ENCODE measurements around the gene LDLRAP1. TPM values are rescaled to one million over a fixed set of nuclear protein-coding genes. Genes with fewer than 3 reads are reported as not detected.
A peak's percentile ranks its signal among the peaks of the same experiment; 100 is the strongest.

LDLRAP1 gene
- total and polyA plus RNA-seq, 2 donors (not counting 1 experiment from before 2014, with no cell fraction given): 22.7 to 24.3 TPM

GRCh38 chr1:25541889-25542658 is 1.3 kb upstream of the LDLRAP1 start:
- H3K79me2 ChIP-seq (ENCODE audit: control insufficient read depth, insufficient read depth, low read length): peaks cover 26% of the 10 kb centered on the region
- no peak overlapping the region for H3K27ac ChIP-seq (ENCODE audit: low read length in 2 of 2)
- ChIA-PET CTCF (interaction anchor here (0.6 to 0.9 kb wide), 2 partner anchors 19 to 855 kb away, joined by 3 to 4 read pairs; no protein-coding TSS in a partner anchor), POLR2A (interaction anchor here (0.6 kb wide), 1 partner anchor 591 kb away, joined by 11 read pairs; no protein-coding TSS in a partner anchor)
- H2AFZ ChIP-seq (ENCODE audit: insufficient read depth, low read depth, low read length, poor library complexity, severe bottlenecking): no peak overlapping the region
- TF ChIP-seq, protein P1, sequence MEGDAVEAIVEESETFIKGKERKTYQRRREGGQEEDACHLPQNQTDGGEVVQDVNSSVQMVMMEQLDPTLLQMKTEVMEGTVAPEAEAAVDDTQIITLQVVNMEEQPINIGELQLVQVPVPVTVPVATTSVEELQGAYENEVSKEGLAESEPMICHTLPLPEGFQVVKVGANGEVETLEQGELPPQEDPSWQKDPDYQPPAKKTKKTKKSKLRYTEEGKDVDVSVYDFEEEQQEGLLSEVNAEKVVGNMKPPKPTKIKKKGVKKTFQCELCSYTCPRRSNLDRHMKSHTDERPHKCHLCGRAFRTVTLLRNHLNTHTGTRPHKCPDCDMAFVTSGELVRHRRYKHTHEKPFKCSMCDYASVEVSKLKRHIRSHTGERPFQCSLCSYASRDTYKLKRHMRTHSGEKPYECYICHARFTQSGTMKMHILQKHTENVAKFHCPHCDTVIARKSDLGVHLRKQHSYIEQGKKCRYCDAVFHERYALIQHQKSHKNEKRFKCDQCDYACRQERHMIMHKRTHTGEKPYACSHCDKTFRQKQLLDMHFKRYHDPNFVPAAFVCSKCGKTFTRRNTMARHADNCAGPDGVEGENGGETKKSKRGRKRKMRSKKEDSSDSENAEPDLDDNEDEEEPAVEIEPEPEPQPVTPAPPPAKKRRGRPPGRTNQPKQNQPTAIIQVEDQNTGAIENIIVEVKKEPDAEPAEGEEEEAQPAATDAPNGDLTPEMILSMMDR (IDR thresholded peaks at IDR 0.05): no peak
- no peak for TF ChIP-seq EZH2 (IDR thresholded peaks at IDR 0.05; ENCODE audit: borderline replicate concordance, insufficient read depth, low read depth, low read length, poor library complexity, severe bottlenecking)
- H3K36me3 ChIP-seq (replicated peaks in 1 of 2; ENCODE audit: control extremely low read depth in 1 of 2, control insufficient read depth in 1 of 2, extremely low read depth in 1 of 2, insufficient read depth in 2 of 2, low read length in 1 of 2): no peaks in the 10 kb centered on the region
- Mint-ChIP-seq H3K27me3 (no peaks in the 10 kb centered on the region), H3K27ac (peak overlapping the region; percentile 15), H3K9me3 (ENCODE audit: insufficient read depth) (no peaks in the 10 kb centered on the region), H3K4me3 (peak overlapping the region; percentile 63), H3K4me1 (peaks cover 19% of the 10 kb centered on the region)
- H3K27me3 ChIP-seq (replicated peaks in 1 of 4; ENCODE audit: control extremely low read depth in 1 of 4, control insufficient read depth in 3 of 4, insufficient read depth in 4 of 4, low read length in 3 of 4): peaks cover 0 to 13% (median 3%) of the 10 kb centered on the region in 4 experiments
- no peak overlapping the region for H3K4me3 ChIP-seq (ENCODE audit: control extremely low read depth in 1 of 5, extremely low read depth in 1 of 5, insufficient read depth in 1 of 5, low read depth in 2 of 5, low read length in 4 of 5)
- H3K9ac ChIP-seq (ENCODE audit: low read length): no peak overlapping the region
- intact Hi-C loops (cut with micrococcal nuclease): no loop called here
- ATAC-seq (ENCODE audit: low read depth) (no peak), DNase-seq (no peak)
- H3K9me3 ChIP-seq (ENCODE audit: control extremely low read depth in 1 of 3, control insufficient read depth in 2 of 3, insufficient read depth in 1 of 3, low read length in 2 of 3): no peaks in the 10 kb centered on the region
- H3K4me1 ChIP-seq (ENCODE audit: control insufficient read depth in 2 of 2, insufficient read depth in 2 of 2, low read length in 2 of 2): peaks cover 12 to 22% of the 10 kb centered on the region in 2 donors
- H4K20me1 ChIP-seq (ENCODE audit: control insufficient read depth, insufficient read depth, low read length, poor library complexity, severe bottlenecking): peaks cover 26% of the 10 kb centered on the region
- WGBS (ENCODE audit: insufficient coverage): 94% methylated on average over 8 of the region's 8 CpGs
- H3K4me2 ChIP-seq (replicated peaks; ENCODE audit: low read depth, low read length, poor library complexity, severe bottlenecking): no peak overlapping the region

GRCh38 chr1:25543005-25543424 is 391 bp upstream of the LDLRAP1 start:
- WGBS (ENCODE audit: insufficient coverage): 65% methylated on average over 6 of the region's 7 CpGs
- ChIA-PET POLR2A (interaction anchor here (0.9 kb wide), 1 partner anchor 22 kb away, joined by 3 read pairs; no protein-coding TSS in a partner anchor), CTCF (interaction anchor here (0.9 kb wide), 1 partner anchor 18 kb away, joined by 3 read pairs; no protein-coding TSS in a partner anchor)
- no peaks in the 10 kb centered on the region for H3K27me3 Mint-ChIP-seq
- Histone ChIP-seq H3K27me3 (replicated peaks in 1 of 4; ENCODE audit: control extremely low read depth in 1 of 4, control insufficient read depth in 3 of 4, insufficient read depth in 4 of 4, low read length in 3 of 4) (peaks cover 0 to 13% (median 3%) of the 10 kb centered on the region in 4 experiments), H3K36me3 (replicated peaks in 1 of 2; ENCODE audit: control extremely low read depth in 1 of 2, control insufficient read depth in 1 of 2, extremely low read depth in 1 of 2, insufficient read depth in 2 of 2, low read length in 1 of 2) (no peaks in the 10 kb centered on the region), H3K27ac (ENCODE audit: low read length in 2 of 2) (no peak overlapping the region), H3K79me2 (ENCODE audit: control insufficient read depth, insufficient read depth, low read length) (peaks cover 32% of the 10 kb centered on the region), H3K4me2 (replicated peaks; ENCODE audit: low read depth, low read length, poor library complexity, severe bottlenecking) (peak overlapping the region; percentile 97), H3K4me1 (ENCODE audit: control insufficient read depth in 2 of 2, insufficient read depth in 2 of 2, low read length in 2 of 2) (peaks cover 12 to 28% of the 10 kb centered on the region in 2 donors), H3K9ac (ENCODE audit: low read length) (peak overlapping the region; percentile 79), H2AFZ (ENCODE audit: insufficient read depth, low read depth, low read length, poor library complexity, severe bottlenecking) (peak overlapping the region; percentile 76), H3K9me3 (ENCODE audit: control extremely low read depth in 1 of 3, control insufficient read depth in 2 of 3, insufficient read depth in 1 of 3, low read length in 2 of 3) (no peaks in the 10 kb centered on the region), H3K4me3 (ENCODE audit: control extremely low read depth in 1 of 5, extremely low read depth in 1 of 5, insufficient read depth in 1 of 5, low read depth in 2 of 5, low read length in 4 of 5) (peak overlapping the region in 3 of 5 experiments; percentile 66 to 75 (median 74)), H4K20me1 (ENCODE audit: control insufficient read depth, insufficient read depth, low read length, poor library complexity, severe bottlenecking) (peaks cover 26% of the 10 kb centered on the region)
- peaks cover 20% of the 10 kb centered on the region for H3K4me1 Mint-ChIP-seq
- peak overlapping the region; percentile 85 for H3K4me3 Mint-ChIP-seq
- no peaks in the 10 kb centered on the region for H3K9me3 Mint-ChIP-seq (ENCODE audit: insufficient read depth)
- TF ChIP-seq, protein P1 (IDR thresholded peaks at IDR 0.05): no peak
- no peak for TF ChIP-seq EZH2 (IDR thresholded peaks at IDR 0.05; ENCODE audit: borderline replicate concordance, insufficient read depth, low read depth, low read length, poor library complexity, severe bottlenecking)
- intact Hi-C loops (cut with micrococcal nuclease): no loop called here
- DNase-seq: no peak
- no peak for ATAC-seq (ENCODE audit: low read depth)
- peak overlapping the region; percentile 78 for H3K27ac Mint-ChIP-seq

Data from B cell (primary cell).